ENCODE measurements around the gene TNFRSF12A.

- TF ChIP-seq, protein P1, sequence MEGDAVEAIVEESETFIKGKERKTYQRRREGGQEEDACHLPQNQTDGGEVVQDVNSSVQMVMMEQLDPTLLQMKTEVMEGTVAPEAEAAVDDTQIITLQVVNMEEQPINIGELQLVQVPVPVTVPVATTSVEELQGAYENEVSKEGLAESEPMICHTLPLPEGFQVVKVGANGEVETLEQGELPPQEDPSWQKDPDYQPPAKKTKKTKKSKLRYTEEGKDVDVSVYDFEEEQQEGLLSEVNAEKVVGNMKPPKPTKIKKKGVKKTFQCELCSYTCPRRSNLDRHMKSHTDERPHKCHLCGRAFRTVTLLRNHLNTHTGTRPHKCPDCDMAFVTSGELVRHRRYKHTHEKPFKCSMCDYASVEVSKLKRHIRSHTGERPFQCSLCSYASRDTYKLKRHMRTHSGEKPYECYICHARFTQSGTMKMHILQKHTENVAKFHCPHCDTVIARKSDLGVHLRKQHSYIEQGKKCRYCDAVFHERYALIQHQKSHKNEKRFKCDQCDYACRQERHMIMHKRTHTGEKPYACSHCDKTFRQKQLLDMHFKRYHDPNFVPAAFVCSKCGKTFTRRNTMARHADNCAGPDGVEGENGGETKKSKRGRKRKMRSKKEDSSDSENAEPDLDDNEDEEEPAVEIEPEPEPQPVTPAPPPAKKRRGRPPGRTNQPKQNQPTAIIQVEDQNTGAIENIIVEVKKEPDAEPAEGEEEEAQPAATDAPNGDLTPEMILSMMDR (IDR thresholded peaks at IDR 0.05) = no peak
- no peak for TF ChIP-seq POLR2AphosphoS5 (IDR thresholded peaks at IDR 0.05; ENCODE audit: insufficient read depth in 1 of 2, low read depth in 1 of 2)
- no peak for TF ChIP-seq POLR2A (IDR thresholded peaks at IDR 0.05)
Measured at GRCh38 chr16:3060339-3061127, 40.4 kb downstream of the TNFRSF12A start.

All from vagina (tissue), 2 donors.